B cell (primary cell): ENCODE measurements around the gene DENND1A.

Source experiments
- CTCF ChIP-seq: fragments of 200-600 bp; IDR thresholded peaks from one replicate; pipeline ENCODE4 v1.8.0; 2022; ENCODE audit warnings: antibody characterized with exemption, mild to moderate bottlenecking
- EZH2 ChIP-seq: IDR thresholded peaks from 2 replicates; pipeline ENCODE4 v1.6.1; 2012; ENCODE audit warnings: borderline replicate concordance, low read depth, mild to moderate bottlenecking, moderate library complexity, low read length; ENCODE audit not compliant: insufficient read depth, poor library complexity, severe bottlenecking

DNA sequence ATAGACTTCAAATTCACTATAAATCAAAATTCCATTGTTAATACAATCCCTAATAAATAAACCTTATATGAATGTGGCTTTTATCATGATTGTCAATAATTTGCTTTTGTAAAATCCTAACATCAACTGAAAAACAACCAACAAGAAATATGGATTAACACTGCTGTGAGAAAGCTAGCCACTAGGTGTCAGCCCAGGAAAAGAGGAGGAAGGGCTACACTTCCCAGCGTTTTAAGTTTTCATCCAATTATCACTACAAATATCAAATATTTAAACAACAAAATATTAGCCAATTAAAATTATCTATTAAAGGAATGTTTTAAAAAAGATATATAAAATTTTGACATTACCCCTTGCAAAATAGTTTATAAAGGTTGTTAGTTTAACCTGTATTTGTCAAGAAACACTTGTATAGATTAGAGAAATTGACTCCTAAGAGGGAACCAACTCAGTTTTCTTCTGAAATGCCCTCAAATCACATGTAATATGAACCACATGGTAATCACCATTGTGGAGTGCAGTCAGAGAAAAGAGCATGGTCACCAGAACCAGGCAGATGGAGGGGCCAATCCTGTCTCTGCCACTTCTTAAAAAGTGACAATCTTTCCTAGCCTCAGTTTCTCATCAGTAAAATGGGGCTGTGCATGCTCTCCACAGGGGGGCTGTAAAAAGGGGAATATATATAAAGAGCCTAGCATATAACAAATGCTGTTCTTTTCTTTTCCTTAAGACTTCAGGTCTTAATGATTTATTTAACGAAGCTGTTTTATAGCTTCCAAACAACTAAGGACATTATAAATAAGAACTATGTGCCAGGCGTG is 385.7 kb downstream of the DENND1A start:
- TF ChIP-seq CTCF (peak; percentile 97), EZH2 (no peak)
